HepG2 (cell line): Measurements from ENCODE around the gene CENPP. TPM values are rescaled to one million over a fixed set of nuclear protein-coding genes. Genes with fewer than 3 reads are reported as not detected.
A peak's percentile ranks its signal among the peaks of the same experiment; 100 is the strongest.

ENCODE experiments used
- BRD4 ChIP-seq: sonication (generic); formaldehyde crosslinking; IDR thresholded peaks from 2 replicates; pipeline ENCODE4 v1.4.0; 2020; ENCODE audit warnings: missing genetic modification reagents
- DPF2 ChIP-seq: sonication (generic); formaldehyde crosslinking; IDR thresholded peaks from 2 replicates; pipeline ENCODE4 v1.4.0; 2020; ENCODE audit warnings: mild to moderate bottlenecking, low read depth, missing genetic modification reagents, borderline replicate concordance
- HIVEP1 ChIP-seq: sonication (generic); formaldehyde crosslinking; IDR thresholded peaks from 2 replicates; pipeline ENCODE4 v1.4.0; 2020; ENCODE audit warnings: mild to moderate bottlenecking, missing genetic modification reagents
- HOXD1 ChIP-seq: sonication (generic); formaldehyde crosslinking; IDR thresholded peaks from 2 replicates; pipeline ENCODE4 v1.5.0; 2020; ENCODE audit warnings: missing genetic modification reagents
- IRF9 ChIP-seq: sonication (generic); formaldehyde crosslinking; IDR thresholded peaks from 2 replicates; pipeline ENCODE4 v1.8.0; 2022; ENCODE audit warnings: missing genetic modification reagents, mild to moderate bottlenecking, borderline replicate concordance
- MYNN ChIP-seq: sonication (generic); formaldehyde crosslinking; IDR thresholded peaks from 2 replicates; pipeline ENCODE4 v1.4.0; 2020; ENCODE audit warnings: mild to moderate bottlenecking, low read depth, missing genetic modification reagents
- NR1H2 ChIP-seq: sonication (generic); formaldehyde crosslinking; IDR thresholded peaks from 2 replicates; pipeline ENCODE4 v1.8.1; 2022; ENCODE audit warnings: low read depth, missing genetic modification reagents, borderline replicate concordance
- PHF8 ChIP-seq: sonication (generic); formaldehyde crosslinking; IDR thresholded peaks from 2 replicates; pipeline ENCODE4 v1.5.0; 2020; ENCODE audit warnings: missing genetic modification reagents
- PPARG ChIP-seq: conservative IDR thresholded peaks from 2 replicates; pipeline ENCODE4 v1.6.1; 2016; ENCODE audit warnings: missing biosample characterization, missing genetic modification reagents
- SETDB1 ChIP-seq: sonication (generic); formaldehyde crosslinking; IDR thresholded peaks from 2 replicates; pipeline ENCODE4 v1.5.1; 2020; ENCODE audit warnings: missing genetic modification reagents, mild to moderate bottlenecking, borderline replicate concordance
- SNRNP70 ChIP-seq: fragments of 200-400 bp; formaldehyde crosslinking; IDR thresholded peaks from 2 replicates; pipeline ENCODE4 v1.6.1; 2017; ENCODE audit warnings: mild to moderate bottlenecking, low read depth, low read length, moderate library complexity
- SP5 ChIP-seq: IDR thresholded peaks from 2 replicates; pipeline ENCODE4 v1.6.1; 2016; ENCODE audit warnings: low read depth, borderline replicate concordance
- XRCC5 ChIP-seq: fragments of 200-400 bp; formaldehyde crosslinking; optimal IDR thresholded peaks from 2 replicates; pipeline ENCODE3; 2017; ENCODE audit warnings: mild to moderate bottlenecking, low read length
- ZHX1 ChIP-seq: sonication (generic); formaldehyde crosslinking; IDR thresholded peaks from 2 replicates; pipeline ENCODE4 v1.8.1; 2022; ENCODE audit warnings: low read depth, mild to moderate bottlenecking, missing genetic modification reagents
- ZNF280B ChIP-seq: sonication (generic); formaldehyde crosslinking; IDR thresholded peaks from 2 replicates; pipeline ENCODE4 v1.5.0; 2020; ENCODE audit warnings: missing genetic modification reagents, mild to moderate bottlenecking, borderline replicate concordance
- ZNF292 ChIP-seq: sonication (generic); formaldehyde crosslinking; IDR thresholded peaks from 2 replicates; pipeline ENCODE4 v1.8.1; 2022; ENCODE audit warnings: mild to moderate bottlenecking, low read depth, missing genetic modification reagents, borderline replicate concordance
- ZNF552 ChIP-seq: sonication (generic); formaldehyde crosslinking; IDR thresholded peaks from 2 replicates; pipeline ENCODE4 v1.9.0; 2022; ENCODE audit warnings: missing genetic modification reagents, mild to moderate bottlenecking, borderline replicate concordance
- polyA plus RNA-seq, 8 experiments: library from polyadenylated mRNA; depleted of rRNA in 3 of 8; stranded (reverse) in 7 of 8; unstranded in 1 of 8; fragments of >200 nt; fragmentation: Illumina TruSeq in 4 of 8; extraction: Trizol in 4 of 8; gene quantifications; 2 replicates each; pipeline versions ENCODE4 v1.2.1 to v1.2.3, GENCODE V29; 2011 to 2016; ENCODE audit warnings: low read depth in 4 of 8, missing spikeins in 1 of 8, mixed read lengths in 1 of 8; ENCODE audit not compliant: insufficient read depth in 1 of 8
- total RNA-seq, 5 experiments: library from RNA; depleted of rRNA; stranded (reverse); fragments of >200 nt; fragmentation: Illumina TruSeq; extraction: Trizol; gene quantifications; 2 replicates each; pipeline ENCODE4 v1.2.3, GENCODE V29; 2016; ENCODE audit warnings: low read depth in 1 of 5
- TF ChIP-seq, protein P1 (sequence below): sonication (generic); formaldehyde crosslinking; IDR thresholded peaks from 2 replicates; pipeline ENCODE4 v1.4.0; 2020; ENCODE audit warnings: missing genetic modification reagents, mild to moderate bottlenecking, borderline replicate concordance
- TF ChIP-seq, protein P2 (sequence below): IDR thresholded peaks from 2 replicates; pipeline ENCODE4 v1.6.1; 2016

CENPP gene
- total and polyA plus RNA-seq, 2 of the 13 experiments (the other 11 are each of a cell fraction or from before 2014, with no cell fraction given), result 2.0 to 11.4 TPM

- TF ChIP-seq, protein P1, sequence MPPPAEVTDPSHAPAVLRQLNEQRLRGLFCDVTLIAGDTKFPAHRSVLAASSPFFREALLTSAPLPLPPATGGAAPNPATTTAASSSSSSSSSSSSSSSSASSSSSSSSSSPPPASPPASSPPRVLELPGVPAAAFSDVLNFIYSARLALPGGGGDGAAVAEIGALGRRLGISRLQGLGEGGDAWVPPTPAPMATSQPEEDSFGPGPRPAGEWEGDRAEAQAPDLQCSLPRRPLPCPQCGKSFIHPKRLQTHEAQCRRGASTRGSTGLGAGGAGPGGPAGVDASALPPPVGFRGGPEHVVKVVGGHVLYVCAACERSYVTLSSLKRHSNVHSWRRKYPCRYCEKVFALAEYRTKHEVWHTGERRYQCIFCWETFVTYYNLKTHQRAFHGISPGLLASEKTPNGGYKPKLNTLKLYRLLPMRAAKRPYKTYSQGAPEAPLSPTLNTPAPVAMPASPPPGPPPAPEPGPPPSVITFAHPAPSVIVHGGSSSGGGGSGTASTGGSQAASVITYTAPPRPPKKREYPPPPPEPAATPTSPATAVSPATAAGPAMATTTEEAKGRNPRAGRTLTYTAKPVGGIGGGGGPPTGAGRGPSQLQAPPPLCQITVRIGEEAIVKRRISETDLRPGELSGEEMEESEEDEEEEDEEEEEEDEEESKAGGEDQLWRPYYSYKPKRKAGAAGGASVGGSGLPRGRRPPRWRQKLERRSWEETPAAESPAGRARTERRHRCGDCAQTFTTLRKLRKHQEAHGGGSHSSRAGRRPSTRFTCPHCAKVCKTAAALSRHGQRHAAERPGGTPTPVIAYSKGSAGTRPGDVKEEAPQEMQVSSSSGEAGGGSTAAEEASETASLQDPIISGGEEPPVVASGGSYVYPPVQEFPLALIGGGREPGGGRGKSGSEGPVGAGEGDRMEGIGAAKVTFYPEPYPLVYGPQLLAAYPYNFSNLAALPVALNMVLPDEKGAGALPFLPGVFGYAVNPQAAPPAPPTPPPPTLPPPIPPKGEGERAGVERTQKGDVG (CRISPR knock-in tag), result 0 out of 2 replicates have a peak, but pooled peaks have one; percentile 48
- TF ChIP-seq DPF2 (CRISPR knock-in tag), result no peak
- peak; percentile 87 for TF ChIP-seq HOXD1 (CRISPR knock-in tag)
- peak; percentile 93 for TF ChIP-seq ZNF292 (CRISPR knock-in tag)
- TF ChIP-seq ZNF552 (CRISPR knock-in tag), result no peak
- peak; percentile 89 for TF ChIP-seq IRF9
- TF ChIP-seq ZHX1 (CRISPR knock-in tag), result peak; percentile 80
- TF ChIP-seq NR1H2 (CRISPR knock-in tag), result no peak; the same call in 1 of the 2 replicates
- peak; percentile 91 for TF ChIP-seq PHF8
- TF ChIP-seq MYNN (CRISPR knock-in tag), result no peak
- TF ChIP-seq XRCC5, result peak; percentile 77
- TF ChIP-seq HIVEP1 (CRISPR knock-in tag), result no peak
- peak; percentile 95; the same call in 1 of the 2 replicates for TF ChIP-seq ZNF280B (CRISPR knock-in tag)
- TF ChIP-seq, protein P2, sequence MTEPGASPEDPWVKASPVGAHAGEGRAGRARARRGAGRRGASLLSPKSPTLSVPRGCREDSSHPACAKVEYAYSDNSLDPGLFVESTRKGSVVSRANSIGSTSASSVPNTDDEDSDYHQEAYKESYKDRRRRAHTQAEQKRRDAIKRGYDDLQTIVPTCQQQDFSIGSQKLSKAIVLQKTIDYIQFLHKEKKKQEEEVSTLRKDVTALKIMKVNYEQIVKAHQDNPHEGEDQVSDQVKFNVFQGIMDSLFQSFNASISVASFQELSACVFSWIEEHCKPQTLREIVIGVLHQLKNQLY, result peak; percentile 69; the same call in 1 of the 2 replicates
- no peak for TF ChIP-seq PPARG (CRISPR knock-in tag)
- TF ChIP-seq SETDB1 (CRISPR knock-in tag), result no peak
- peak; percentile 95 for TF ChIP-seq BRD4 (CRISPR knock-in tag)
- no peak for TF ChIP-seq SNRNP70
- peak; percentile 53; the same call in 1 of the 2 replicates for TF ChIP-seq SP5 (CRISPR knock-in tag)
Observed at GRCh38 chr9:92293452-92294296, 32.1 kb upstream of the CENPP start, which contains the start of gene IARS1 (continued).
